GM12864 (cell line): ENCODE measurements around the gene DDX53.
A peak's percentile ranks its signal among the peaks of the same experiment; 100 is the strongest.

Source experiments
- DNase-seq: peaks from one replicate; pipeline ENCODE4 v3.0.0-alpha.2; 2011; ENCODE audit warnings: low read depth
- H3K4me3 ChIP-seq: 2 replicates; pipeline ENCODE4 v1.5.1; 2011; ENCODE audit warnings: mild to moderate bottlenecking, low read depth, low read length, control low read depth
- CTCF ChIP-seq: IDR thresholded peaks from 2 replicates; pipeline ENCODE4 v1.5.1; 2011; ENCODE audit warnings: low read depth, mild to moderate bottlenecking, moderate library complexity, low read length, control low read depth, inconsistent platforms; ENCODE audit errors: missing control alignments

Gene DDX53

GRCh38 chrX:23003116-23003515 is 3.4 kb downstream of the DDX53 start:
- no peak overlapping the region for H3K4me3 ChIP-seq
- no peak for TF ChIP-seq CTCF
- DNase-seq = no peak

GRCh38 chrX:23008431-23009099 is 8.8 kb downstream of the DDX53 start:
- TF ChIP-seq CTCF = peak; percentile 40
- DNase-seq = no peak
- no peak overlapping the region for H3K4me3 ChIP-seq

GRCh38 chrX:23012162-23012561 is 12.4 kb downstream of the DDX53 start:
- no peak overlapping the region for H3K4me3 ChIP-seq
- TF ChIP-seq CTCF = no peak
- no peak for DNase-seq

- DNase-seq = no peak
- H3K4me3 ChIP-seq = no peak overlapping the region
- TF ChIP-seq CTCF = no peak
Observed at GRCh38 chrX:23012636-23013035, 12.9 kb downstream of the DDX53 start.

- no peak overlapping the region for H3K4me3 ChIP-seq
- no peak for TF ChIP-seq CTCF
- no peak for DNase-seq
Observed at GRCh38 chrX:23013366-23013765, 13.6 kb downstream of the DDX53 start.

GRCh38 chrX:23031600-23031999 is 31.8 kb downstream of the DDX53 start:
- no peak overlapping the region for H3K4me3 ChIP-seq
- DNase-seq = no peak
- no peak for TF ChIP-seq CTCF

GRCh38 chrX:23035493-23035892 is 35.7 kb downstream of the DDX53 start:
- DNase-seq = no peak
- no peak for TF ChIP-seq CTCF
- H3K4me3 ChIP-seq = no peak overlapping the region
